Measurements from ENCODE around the gene MYO9B.
"Not testable (repeated sequence)": the region's sequence is repeated elsewhere in the genome, so short reads cannot be mapped to it uniquely, and the experiment has no call there.

Gene MYO9B

DNA sequence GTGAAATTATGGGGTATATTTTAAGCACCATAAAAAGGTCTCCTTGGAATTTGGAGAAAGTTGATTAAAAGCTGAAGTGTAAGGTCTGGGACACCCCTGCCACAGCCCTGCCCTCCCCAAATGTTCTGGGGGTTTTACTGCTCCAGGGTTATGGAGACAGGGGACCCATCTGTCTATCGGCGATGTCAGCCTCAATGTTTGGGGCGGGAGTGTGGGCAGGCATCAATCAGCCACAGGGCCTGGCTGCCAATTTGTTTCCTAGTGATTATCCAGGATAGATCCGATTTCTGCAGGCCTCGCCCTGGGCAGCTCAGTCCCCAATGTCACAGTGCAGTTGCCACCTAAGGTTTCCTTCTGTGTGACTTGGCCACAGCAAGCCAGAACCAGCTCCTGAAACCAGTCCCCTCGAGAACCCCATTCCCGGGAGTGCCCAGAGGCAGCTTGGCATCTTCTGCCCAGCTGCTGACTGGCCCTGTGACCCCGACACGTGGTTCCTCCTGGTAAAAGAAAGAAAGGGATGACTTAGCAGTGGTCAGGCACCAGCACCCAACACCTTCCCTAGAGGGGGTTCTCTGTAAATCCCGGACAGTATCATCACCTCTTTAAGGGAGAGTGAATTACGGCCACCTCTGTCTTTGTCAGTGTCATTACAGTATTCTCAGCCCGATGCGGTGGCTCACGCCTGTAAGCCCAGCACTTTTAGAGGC lies 41.6 kb downstream of the MYO9B start:
- DNase-seq, result no peak

DNA sequence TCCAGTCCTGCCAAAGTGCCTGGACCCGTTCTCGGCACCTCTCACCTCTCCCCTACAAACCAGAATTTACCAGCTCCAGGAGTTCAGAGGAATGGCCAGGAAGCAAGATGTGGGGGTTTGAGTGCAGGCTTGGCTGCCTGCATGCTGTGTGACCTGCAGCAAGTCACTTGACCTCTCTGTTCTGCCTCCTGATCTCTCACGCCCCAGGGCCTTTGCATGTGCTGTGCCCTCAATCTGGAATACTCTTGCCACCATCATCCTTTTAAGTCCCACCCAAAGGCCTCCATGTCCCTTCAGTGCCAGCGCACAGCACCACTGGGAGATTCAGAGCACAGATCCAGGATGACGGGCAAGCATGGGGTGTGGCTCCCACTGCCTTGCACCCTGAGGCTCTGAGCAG lies 43.4 kb downstream of the MYO9B start:
- no peak for DNase-seq

DNA sequence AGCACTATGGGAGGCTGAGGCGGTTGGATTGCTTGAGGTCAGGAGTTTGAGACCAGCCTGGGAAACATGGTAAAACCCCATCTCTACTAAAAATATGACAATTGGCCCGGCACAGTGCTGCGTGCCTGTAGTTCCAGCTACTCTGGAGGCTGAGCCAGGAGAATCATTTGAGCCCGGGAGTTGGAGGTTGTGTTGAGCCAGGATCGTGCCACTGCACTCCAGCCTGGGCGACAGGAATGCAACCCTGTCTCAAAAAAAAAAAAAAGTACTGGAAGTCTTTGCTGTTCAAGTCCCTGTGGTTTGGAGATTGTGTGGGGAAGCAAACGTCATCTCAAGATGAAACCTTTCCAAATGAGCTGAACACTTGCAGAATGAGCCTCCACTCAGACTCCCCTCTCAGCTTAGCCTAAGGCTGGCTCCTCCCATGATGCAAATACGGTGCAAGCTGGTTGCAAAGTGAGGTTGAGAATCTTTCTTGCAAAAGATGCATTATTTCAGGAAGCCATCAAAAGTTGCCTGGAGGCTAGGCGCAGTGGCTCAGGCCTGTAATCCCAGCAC lies 46.2 kb downstream of the MYO9B start:
- DNase-seq, result no peak

DNA sequence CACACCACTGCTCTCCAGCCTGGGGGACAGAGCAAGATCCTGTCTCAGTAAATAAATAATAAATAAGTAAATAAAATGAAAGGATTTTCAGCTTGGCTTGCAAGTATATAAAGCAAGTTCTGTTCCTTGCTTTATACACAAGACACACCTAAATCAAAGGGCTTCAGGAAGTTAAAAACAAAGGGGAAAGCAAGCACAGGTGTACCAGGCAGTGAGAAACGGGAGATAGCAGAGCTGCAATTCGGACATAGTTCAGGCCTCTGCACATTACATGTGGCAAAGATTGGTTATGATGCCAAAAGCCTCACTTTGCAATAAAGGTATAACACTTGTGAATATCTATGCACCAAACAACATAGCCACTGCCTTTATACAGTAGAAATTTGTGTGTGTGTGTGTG lies 47.5 kb downstream of the MYO9B start:
- DNase-seq, result no peak

DNA sequence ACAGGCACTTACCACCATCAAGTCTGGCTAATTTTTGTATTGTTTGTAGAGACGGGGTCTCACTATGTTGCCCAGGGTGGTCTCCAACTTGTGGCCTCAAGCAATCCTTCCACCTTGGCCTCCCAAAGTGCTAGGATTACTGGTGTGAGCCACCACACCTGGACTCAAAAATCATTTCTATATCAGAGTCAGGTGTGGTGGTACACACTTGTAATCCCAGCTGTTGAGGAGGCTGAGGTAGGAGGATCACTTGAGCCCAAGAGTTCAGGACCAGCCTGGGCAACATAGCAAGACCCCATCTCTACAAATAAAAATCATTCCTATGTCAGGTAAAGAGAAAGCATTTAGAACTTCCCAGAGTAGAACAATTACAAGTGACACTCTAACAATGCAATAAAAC lies 48.4 kb downstream of the MYO9B start:
- DNase-seq, result no peak

DNA sequence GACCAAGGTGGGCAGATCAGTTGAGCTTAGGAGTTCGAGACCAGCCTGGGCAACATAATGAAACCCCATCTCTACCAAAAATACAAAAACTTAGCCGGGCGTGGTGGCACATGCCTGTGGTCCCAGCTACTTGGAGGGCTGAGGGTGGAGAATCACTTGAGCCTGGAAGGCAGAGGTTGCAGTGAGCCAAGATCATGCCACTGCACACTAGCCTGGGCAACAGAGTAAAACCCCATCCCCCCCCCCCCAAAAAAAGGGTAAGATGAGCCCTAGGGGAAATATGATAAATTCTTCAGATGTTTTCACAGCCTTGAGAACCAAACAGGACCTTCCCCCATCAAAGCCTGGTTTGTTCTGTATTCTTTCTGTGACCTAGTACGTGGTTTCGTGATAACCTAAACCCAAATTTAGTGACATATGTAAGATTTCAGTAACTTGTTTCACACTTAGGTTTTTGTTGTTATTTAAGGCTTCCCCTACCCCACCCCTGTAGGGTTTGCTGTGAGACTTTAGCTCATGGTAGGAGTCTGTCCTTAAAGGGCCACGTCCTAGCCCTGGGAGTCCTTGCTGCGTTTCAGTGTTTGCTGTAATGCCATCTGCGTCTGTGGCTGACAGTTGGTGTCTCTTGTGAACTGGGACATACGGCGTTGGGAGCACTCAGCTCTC lies 49.6 kb downstream of the MYO9B start:
- peak in 1 of 2 donors; percentile 28 for DNase-seq

DNA sequence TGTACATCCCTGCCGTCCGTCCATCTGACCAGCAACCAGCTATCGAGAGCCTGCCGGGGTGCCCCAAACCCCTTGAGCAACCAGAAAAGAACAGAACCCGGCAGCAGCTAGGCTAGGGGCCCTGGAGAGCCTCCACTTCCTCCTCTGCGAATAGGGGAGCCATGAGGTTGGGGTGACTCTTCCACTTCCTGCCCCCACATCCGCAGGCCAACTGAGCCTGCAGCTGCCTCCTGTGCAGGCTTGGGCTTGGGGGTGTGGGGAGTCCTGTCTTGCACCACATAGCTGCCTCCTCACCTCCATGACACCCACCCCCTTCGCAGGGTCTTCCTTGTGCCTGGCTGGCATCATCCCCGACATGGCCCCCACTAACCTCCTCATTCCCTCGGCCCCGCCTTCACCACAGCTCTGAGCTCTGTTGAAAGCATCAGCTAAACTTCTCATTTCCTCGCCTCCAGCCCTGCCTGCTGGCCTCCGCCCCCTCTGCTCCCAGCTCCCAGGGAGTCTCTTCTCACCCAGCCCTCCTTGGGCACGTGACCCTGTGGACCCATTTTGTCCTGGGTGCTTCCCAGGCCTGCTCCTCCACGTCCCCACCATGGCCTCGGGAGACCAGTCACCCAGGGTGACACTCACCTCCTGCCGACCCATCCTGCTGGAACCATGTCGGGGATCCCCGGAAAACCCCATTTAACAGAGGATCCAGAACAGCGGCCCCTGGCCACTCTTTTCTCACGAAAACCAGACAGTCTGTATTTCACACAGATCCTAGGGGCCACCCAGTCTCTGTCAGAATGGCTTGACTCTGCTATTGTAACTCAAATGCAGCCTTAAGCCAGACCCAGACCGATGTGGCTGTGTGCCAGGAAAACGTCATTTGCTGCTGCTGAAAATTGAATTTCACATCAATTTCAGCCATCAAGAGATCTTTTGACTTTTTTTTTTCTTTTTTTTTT lies 50.4 kb downstream of the MYO9B start:
- DNase-seq, result peak; percentile 38 to 45

DNA sequence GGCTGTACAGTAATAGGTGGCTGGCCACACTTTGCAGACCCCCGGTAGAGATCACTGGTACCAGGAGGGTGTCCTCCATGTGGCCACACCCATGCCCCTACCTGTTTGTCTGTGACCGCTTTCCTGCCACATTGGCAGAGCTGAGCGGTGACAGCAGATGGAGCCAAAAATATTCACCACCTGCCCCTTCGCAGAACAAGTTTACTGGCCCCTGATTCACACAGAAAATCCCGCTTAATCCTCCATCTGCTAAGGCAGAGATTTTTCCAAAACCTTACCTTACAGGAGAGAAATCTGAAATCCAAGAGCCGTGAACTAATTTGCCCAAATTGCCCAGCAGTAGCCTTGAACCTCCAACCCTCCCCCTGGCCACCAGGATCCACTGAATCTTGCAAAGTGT lies 52.1 kb downstream of the MYO9B start:
- no peak for DNase-seq

DNA sequence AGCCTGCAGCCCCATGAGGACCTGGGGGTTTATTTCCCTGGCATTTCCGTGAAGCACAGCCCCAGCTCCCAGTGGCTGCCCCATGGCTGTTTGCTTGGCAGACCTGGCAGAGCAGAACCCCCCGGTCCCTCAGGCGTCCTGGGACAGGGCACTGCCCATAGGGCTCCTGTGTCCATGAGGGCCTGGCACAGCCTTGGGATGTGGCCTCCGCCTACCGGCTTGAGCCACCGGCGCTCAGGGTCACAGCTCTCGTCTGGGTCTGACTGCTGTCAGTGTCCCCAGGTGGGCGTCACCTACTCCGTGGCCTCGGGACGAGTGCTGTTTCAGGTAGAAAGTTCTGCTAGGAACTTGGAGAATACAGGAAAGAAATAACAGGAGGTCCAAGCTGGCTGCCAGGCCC lies 52.8 kb downstream of the MYO9B start:
- no peak for DNase-seq

DNA sequence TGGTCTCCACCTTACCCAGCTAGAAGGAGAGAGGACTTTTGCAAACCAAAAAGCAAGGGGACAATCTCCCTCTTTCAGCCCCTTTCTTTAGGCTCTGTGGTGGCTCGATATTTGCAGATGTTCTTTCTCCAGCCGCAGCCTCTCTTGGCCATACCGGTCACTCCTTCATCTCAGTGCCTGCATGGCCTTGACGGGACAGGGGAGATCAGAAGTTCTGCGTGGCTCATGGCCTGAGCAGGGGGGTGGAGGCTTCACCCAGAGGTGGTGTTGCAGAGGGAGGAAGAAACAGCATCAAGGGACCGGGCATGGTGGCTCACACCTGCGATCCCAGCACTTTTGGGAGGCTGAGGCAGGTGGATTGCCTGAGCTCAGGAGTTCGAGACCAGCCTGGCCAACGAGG lies 53.2 kb downstream of the MYO9B start:
- no peak for DNase-seq

DNA sequence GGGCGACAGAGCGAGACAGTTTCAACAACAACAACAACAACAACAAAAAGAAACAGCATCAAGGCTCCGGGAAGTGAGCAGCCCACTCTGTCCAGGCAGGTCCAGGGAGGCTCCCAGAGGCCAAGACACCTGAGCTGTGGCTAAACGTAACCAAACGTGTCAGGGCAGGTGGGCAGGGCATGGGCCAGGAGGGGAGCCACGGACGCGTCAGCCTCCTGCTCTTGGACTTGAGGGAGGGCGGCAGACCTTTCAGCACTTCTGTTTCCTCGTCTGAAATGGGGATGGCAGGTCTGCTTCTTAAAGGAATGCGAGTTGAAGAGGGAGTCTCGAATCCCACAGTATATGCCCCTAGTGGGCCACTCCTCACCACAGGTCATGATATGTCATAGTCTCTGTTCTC lies 53.8 kb downstream of the MYO9B start:
- no peak for DNase-seq

DNA sequence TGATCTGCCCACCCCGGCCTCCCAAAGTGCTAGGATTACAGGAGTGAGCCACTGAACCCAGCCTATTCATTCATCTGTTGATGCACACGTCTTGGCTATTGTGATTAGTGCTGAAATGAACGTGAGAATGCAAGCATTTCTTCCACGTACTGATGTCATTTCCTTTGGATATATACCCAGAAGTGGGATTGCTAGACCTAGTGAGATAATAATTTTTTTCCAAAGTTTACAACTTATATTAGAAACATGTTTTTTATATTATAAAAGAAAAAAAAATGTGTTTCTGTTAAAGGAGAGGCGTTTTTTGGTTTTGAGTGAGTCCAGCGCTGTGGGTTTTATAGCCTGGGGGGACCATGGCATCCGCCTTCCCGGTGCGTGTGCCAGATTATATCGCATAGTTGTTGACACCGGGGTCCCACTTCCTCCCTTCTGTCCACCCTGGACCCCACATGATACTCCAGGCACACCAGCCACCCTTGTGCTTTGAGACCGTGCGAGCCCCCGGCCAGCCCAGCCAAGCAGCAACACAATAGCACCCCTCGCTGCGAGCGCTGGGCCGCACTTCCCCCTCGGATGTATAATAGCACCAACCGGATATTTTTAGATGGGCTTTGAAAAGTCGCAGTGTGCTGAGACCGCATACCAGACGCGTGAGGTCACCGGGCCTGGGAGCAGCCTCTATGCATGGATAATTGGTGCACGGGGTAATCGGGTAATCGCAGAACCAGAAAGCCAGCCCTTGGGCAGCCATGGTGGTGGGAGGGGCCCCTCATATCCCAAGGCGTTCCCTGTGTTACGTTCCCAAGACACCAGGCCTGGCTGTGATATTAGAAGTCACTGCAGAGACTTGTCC lies 59.6 kb downstream of the MYO9B start:
- DNase-seq, result peak in 1 of 2 donors; percentile 12

DNA sequence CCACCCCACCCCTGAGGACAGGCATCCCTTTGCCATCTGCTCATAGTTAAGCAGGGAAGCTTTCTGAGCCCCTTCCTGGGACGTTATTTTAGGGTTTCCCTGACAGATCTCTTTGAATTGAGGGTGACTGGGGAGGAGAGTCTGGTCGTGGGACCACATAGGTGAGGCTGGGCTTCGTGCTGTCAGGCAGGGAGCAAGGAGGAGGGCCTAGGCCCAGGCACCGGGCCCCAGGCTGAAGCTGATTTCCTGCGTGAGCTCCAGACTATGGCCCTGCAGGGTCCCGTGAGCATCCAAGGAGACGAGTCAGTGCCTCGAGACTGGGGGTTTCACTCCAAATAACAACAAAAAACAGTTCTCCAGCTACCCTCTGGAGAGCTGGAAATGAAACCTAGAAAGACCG lies 60.4 kb downstream of the MYO9B start:
- no peak for DNase-seq

DNA sequence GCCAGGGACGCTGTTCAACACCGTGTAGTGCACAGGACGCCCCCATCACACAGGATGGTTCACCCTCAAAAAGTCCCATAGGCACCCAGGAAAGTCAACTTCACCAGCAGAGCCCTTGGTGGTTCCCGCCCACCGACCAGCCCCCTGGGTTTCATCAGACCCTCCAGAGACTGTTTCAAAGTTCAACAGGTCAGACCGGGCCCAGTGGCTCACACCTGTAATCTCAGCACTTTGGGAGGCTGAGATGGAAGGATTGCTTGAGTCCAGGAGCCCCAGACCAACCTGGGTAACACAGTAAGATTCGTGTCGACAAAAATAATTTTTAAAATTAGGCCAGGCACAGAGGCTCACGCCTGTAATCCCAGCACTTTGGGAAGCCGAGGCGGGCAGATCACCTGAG lies 61.0 kb downstream of the MYO9B start:
- DNase-seq, result no peak

DNA sequence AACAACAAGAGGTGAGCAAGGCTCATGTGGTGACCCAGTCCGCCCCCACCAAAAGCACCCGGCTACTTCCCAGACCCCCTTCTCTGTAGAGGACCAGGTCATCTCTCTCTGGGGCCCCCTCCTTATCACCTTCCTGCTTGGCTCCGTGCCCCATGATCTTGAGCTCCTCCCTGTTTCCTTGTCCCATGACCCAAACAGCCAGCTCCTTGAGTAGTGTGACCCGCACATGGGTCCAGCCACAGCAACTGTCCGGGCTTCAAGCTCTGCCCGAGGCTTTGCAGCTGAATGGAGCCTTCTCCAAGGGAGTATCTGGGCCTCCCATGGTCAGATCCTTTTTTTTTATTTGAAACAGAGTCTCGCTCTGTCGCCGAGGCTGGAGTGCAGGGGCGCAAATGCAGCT lies 61.8 kb downstream of the MYO9B start:
- DNase-seq, result no peak

DNA sequence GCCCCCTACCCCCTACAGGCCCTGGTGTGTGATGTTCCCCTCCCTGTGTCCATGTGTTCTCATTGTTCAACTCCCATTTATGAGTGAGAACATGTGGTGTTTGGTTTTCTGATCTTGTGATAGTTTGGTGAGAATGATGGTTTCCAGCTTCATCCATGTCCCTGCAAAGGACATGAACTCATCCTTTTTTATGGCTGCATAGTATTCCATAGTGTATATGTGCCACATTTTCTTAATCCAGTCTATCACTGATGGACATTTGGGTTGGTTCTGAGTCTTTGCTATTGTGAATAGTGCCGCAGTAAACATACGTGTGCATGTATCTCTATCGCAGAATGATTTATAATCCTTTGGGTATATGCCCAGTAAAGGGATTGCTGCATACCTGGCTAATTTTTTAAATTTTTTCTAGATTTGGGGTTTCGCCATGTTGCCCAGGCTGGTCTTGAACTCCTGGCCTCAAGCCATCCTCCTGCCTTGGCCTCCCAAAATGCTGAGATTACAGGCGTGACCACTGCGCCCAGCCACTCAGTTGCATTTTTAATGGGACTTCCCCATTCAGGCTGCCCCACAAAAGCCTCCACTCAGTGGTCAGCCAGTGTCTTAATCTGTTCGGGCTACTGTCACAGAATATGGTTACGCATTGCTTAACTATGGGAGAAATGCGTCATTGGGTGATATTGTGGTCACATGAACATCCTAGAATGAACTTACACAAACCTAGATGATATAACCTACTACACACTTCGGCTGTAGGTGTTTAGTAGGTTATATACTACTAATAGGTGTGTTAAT lies 62.7 kb downstream of the MYO9B start:
- not testable (repeated sequence) for DNase-seq

DNA sequence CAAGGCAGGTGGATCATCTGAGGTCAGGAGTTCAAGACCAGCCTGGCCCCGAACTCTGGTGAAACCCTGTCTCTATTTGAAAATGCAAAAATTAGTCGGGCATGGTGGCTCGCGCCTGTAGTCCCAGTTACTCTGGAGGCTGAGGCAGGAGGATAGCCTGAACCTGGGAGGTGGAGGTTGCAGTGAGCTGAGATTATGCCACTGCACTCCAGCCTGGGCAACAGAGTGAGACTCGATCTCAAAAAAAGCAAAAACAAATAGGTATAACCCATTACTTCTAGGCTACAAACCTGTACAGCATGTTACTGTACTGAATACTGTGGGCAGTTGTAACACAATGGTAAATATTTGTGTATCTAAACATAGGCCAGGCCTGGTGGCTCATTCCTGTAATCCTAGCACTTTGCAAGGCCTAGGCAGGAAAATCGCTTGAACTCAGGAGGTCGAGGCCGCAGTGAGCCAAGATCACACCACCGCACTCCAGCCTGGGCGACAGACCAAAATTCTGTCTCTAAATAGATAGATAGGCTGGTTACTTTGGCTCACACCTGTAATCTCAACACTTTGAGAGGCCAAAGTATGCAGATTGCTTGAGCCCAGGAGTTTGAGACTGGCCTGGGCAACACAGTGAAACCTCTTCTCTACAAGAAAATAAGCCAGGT lies 63.5 kb downstream of the MYO9B start:
- DNase-seq, result no peak

DNA sequence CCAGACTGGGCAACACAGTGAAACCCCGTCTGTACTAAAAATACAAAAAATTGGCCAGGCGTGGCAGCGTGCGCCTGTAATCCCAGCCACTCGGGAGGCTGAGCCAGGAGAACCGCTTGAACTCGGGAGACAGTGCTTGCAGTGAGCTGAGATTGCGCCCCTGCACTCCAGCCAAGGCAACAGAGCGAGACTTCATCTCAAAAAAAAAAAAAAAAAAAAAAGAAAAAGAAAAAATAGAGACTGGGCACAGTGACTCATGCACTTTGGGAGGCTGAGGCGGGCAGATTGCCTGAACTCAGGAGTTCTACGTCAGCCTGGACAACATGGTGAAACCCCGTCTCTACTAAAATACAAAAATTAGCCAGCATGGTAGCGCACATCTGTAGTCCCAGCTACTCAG lies 69.2 kb downstream of the MYO9B start:
- not testable (repeated sequence) for DNase-seq

DNA sequence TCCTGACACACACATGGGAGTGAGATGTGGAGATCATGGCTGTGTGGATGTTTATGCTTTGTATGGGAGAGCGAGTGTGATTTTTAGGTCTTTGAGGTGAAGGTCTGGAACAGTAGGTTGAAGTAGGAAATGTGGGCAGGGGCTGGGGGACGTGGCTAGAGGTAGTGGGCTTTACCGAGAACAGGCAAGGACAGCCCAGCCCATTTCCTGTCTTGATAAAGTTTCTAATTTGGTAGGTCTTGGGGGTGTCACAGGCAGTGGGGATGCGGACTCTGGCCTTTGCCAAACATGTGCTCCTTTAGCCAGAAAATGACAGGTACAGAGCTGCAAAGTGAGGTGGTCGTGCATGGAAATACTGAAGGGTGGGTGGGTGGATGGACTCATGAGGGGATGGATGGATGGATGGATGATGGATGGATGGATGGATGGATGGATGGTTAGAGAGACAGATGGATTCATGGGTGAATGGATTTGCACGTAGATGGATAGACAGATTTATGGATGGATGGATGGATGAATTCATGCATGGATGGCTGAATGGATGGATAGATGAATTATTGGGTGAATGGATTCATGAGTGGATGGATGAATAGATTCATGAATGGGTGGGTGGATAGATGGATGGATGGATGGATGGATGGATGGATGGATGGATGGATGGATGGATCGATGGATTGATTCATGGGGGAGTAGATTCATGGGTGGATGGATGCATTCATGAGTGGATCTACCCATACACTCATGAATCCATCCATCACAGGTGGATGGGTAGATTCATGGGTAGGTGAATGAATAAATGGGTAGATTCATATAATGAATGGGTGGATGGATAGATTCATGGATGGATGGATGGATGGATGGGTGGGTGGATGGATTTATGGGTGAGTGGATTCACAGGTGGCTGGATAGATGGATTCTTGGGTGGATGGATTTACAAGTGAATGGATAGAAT lies 70.2 kb downstream of the MYO9B start:
- no peak for DNase-seq

DNA sequence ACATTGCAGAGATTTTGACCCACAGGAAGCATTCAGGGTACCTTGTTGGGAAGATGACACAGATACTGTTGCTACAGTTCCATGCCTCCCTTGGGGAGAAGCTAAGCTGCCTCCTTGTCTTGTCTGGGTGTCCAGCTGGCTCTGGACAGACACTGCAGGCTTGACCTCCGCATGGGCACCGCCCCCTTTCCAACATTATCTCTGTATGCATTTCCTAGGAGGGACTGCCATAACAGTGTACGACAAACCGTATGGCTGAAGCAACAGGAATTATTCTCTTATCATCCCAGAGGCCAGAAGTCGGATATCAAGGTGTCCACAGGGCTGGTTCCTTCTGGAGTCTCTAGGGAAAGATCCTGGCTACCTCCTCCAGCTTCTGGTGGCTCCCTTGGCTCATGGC lies 72.6 kb downstream of the MYO9B start:
- DNase-seq, result no peak
